Putamen (tissue), 1 donor: ENCODE results near the gene SATB1.
"Not testable (repeated sequence)": the region's sequence is repeated elsewhere in the genome, so short reads cannot be mapped to it uniquely, and the experiment has no call there.

ENCODE experiments used
- DNase-seq: peaks from one replicate; pipeline ENCODE4 v3.0.0-alpha.2; 2016; ENCODE audit warnings: low spot score

Gene SATB1

GRCh38 chr3:18424729-18425640, at the start of gene SATB1:
Gene SATB1 (minus strand): TSS chr3:18425339. CDS start chr3:18420967, 4,372 bp downstream.
- DNase-seq: peak; percentile 75

GRCh38 chr3:18474202-18474601, 49.1 kb upstream of the SATB1 start:
- DNase-seq: no peak

- DNase-seq: no peak
Observed at GRCh38 chr3:18469775-18470174, 44.6 kb upstream of the SATB1 start.

GRCh38 chr3:18466136-18466535, 41.0 kb upstream of the SATB1 start:
- DNase-seq: no peak

GRCh38 chr3:18454766-18455165, 29.6 kb upstream of the SATB1 start:
- DNase-seq: no peak

- DNase-seq: not testable (repeated sequence)
Observed at GRCh38 chr3:18449618-18450017, 24.5 kb upstream of the SATB1 start.

GRCh38 chr3:18447720-18448119, 22.6 kb upstream of the SATB1 start:
- DNase-seq: no peak

GRCh38 chr3:18446149-18446825, 21.1 kb upstream of the SATB1 start:
- DNase-seq: no peak

GRCh38 chr3:18445401-18446148, 20.4 kb upstream of the SATB1 start:
- no peak for DNase-seq

- peak; percentile 37 for DNase-seq
Observed at GRCh38 chr3:18444595-18445400, 19.7 kb upstream of the SATB1 start.

GRCh38 chr3:18443665-18444594, 18.8 kb upstream of the SATB1 start:
- DNase-seq: no peak

GRCh38 chr3:18442756-18443664, 17.9 kb upstream of the SATB1 start:
- no peak for DNase-seq

GRCh38 chr3:18441551-18441950, 16.4 kb upstream of the SATB1 start:
- no peak for DNase-seq

- no peak for DNase-seq
Observed at GRCh38 chr3:18440066-18440722, 15.1 kb upstream of the SATB1 start.

- DNase-seq: no peak
Observed at GRCh38 chr3:18439281-18439680, 14.1 kb upstream of the SATB1 start.

GRCh38 chr3:18438586-18438985, 13.4 kb upstream of the SATB1 start:
- no peak for DNase-seq

GRCh38 chr3:18436213-18436612, 11.1 kb upstream of the SATB1 start:
- DNase-seq: no peak

- DNase-seq: no peak
Observed at GRCh38 chr3:18434711-18435110, 9.6 kb upstream of the SATB1 start.

- no peak for DNase-seq
Observed at GRCh38 chr3:18432752-18433151, 7.6 kb upstream of the SATB1 start.
